Measurements from ENCODE around the gene CEACAM1.

CEACAM1 gene

DNA sequence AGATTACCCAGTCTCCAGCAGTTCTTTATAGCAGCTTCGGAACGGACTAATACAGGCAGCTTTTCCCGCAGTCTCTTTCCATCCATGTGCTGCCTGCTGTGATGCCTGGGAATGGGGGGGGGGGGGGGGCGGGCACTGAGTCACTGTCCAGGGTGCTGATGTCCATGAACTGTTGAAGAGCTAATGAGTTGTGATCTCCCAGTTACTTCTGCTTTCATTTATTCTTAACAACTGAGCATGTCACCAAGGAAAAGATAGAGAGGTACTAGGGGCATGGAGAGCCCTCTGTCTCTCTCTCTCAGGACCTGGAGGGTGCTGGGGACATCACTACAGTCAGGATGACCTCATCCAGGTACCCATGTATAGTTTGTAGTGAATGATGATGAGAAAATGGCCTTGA is 20.3 kb upstream of the CEACAM1 start:
- no peak for TF ChIP-seq CTCF (conservative IDR thresholded peaks at IDR 0.05; ENCODE audit: control insufficient read depth, insufficient read depth, low read depth, low read length)
- H3K4me3 ChIP-seq (ENCODE audit: control insufficient read depth, low read depth, low read length), result no peak overlapping the region
- DNase-seq (ENCODE audit: low read depth), result no peak

DNA sequence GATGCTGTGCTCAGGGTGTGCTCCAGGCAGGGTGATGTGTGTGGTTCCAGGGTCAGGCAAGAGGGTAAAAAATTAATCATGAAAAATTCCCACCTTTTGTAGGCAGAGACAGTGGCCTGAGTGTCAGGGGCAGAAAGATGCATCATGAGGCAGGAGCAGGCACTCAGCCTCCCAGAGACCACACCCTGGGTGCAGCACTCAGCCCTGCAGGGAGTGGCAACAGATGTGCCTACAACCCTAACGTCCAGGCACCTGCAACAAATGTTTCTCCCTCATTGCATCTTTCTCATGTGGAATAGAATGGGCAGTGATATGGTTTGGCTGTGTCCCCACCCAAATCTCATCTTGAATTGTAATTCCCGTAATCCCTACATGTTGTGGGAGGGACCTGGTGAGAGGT is 19.6 kb upstream of the CEACAM1 start:
- no peak overlapping the region for H3K4me3 ChIP-seq (ENCODE audit: control insufficient read depth, low read depth, low read length)
- no peak for TF ChIP-seq CTCF (conservative IDR thresholded peaks at IDR 0.05; ENCODE audit: control insufficient read depth, insufficient read depth, low read depth, low read length)
- DNase-seq (ENCODE audit: low read depth), result no peak

GRCh38 chr19:42546831-42547500 is 18.7 kb upstream of the CEACAM1 start:
- no peak overlapping the region for H3K4me3 ChIP-seq (ENCODE audit: control insufficient read depth, low read depth, low read length)
- no peak for TF ChIP-seq CTCF (conservative IDR thresholded peaks at IDR 0.05; ENCODE audit: control insufficient read depth, insufficient read depth, low read depth, low read length)
- DNase-seq (ENCODE audit: low read depth), result no peak

DNA sequence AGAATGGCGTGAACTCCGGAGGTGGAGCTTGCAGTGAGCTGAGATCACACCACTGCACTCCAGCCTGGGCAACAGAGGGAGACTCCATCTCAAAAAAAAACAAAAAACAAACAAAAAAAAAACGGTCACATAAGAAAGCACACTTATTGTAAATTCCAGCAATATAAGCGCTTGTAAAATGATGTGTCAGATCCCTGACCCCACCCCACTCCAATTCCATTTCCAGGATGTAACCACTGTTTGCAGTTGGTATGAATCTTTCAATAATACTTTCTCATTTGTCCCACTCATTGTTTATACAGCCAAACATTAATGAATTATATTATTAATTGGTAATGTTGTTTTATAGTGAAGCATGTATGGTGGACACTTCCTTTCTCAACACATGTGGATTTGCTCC is 15.9 kb upstream of the CEACAM1 start:
- TF ChIP-seq CTCF (conservative IDR thresholded peaks at IDR 0.05; ENCODE audit: control insufficient read depth, insufficient read depth, low read depth, low read length), result no peak

GRCh38 chr19:42542791-42543190 is 14.5 kb upstream of the CEACAM1 start:
- no peak for DNase-seq (ENCODE audit: low read depth)
- no peak overlapping the region for H3K4me3 ChIP-seq (ENCODE audit: control insufficient read depth, low read depth, low read length)
- TF ChIP-seq CTCF (conservative IDR thresholded peaks at IDR 0.05; ENCODE audit: control insufficient read depth, insufficient read depth, low read depth, low read length), result no peak

More for the DNA sequence above, 15.9 kb upstream of the CEACAM1 start:
- no peak for DNase-seq (ENCODE audit: low read depth)
- H3K4me3 ChIP-seq (ENCODE audit: control insufficient read depth, low read depth, low read length), result no peak overlapping the region

- no peak for TF ChIP-seq CTCF (conservative IDR thresholded peaks at IDR 0.05; ENCODE audit: control insufficient read depth, insufficient read depth, low read depth, low read length)
- DNase-seq (ENCODE audit: low read depth), result no peak
Observed at GRCh38 chr19:42540071-42540553, 11.8 kb upstream of the CEACAM1 start.

More at GRCh38 chr19:42540071-42540553, 11.8 kb upstream of the CEACAM1 start:
- no peak overlapping the region for H3K4me3 ChIP-seq (ENCODE audit: control insufficient read depth, low read depth, low read length)
